GM12878 (cell line): ENCODE measurements around the gene NRG3. TPM values are rescaled to one million over a fixed set of nuclear protein-coding genes. Genes with fewer than 3 reads are reported as not detected.

Source experiments
- ATAC-seq: fragments of 200-7000 bp; cut with Tn5 transposase; 3 replicates; pipeline ENCODE4 v1.9.1; 2020; ENCODE audit warnings: mild to moderate bottlenecking, moderate library complexity
- BruUV-seq: library from RNA; stranded (reverse); fragments of 400-500 nt; replicated peaks from 2 replicates; lab custom pipeline; 2021; lab: Mats Ljungman, UMichigan
- CTCF ChIA-PET: fragments of 300-600 bp; sonication (Branson Sonifier 250); formaldehyde crosslinking; extraction: SDS; loops from one replicate; lab custom pipeline; 2021; ENCODE audit warnings: inconsistent platforms; lab: Yijun Ruan, JAX
- POLR2A ChIA-PET: fragments of 350-600 bp; formaldehyde crosslinking; extraction: SDS; loops from one replicate; lab custom pipeline; 2021; ENCODE audit warnings: inconsistent platforms; lab: Charles Lee
- RAD21 ChIA-PET: fragments of 300-600 bp; sonication (Branson Sonifier 250); formaldehyde crosslinking; loops from one replicate; lab custom pipeline; 2023; ENCODE audit warnings: antibody characterized with exemption; ENCODE audit not compliant: unreplicated experiment; lab: Charles Lee
- SMC1A ChIA-PET: fragments of 300-600 bp; sonication (Branson Sonifier 250); formaldehyde crosslinking; loops from one replicate; lab custom pipeline; 2023; ENCODE audit not compliant: unreplicated experiment, uncharacterized antibody; lab: Charles Lee
- DNase-seq: peaks from one replicate; pipeline ENCODE4 v3.0.0-alpha.2; 2011; ENCODE audit warnings: low read depth, low spot score
- FAIRE-seq: peaks from 3 replicates; lab custom pipeline; 2011; peaks lifted over from hg19 to GRCh38; lab: Jason Lieb, UNC
- H2AFZ ChIP-seq: 2 replicates; pipeline ENCODE4 v1.6.0; 2011; ENCODE audit warnings: low read depth, low read length, control low read depth; ENCODE audit not compliant: control insufficient read depth
- H3K27ac ChIP-seq: 2 replicates; pipeline ENCODE4 v1.5.1; 2011; ENCODE audit warnings: control low read depth; ENCODE audit not compliant: control insufficient read depth, insufficient read depth
- H3K27me3 ChIP-seq, 2 experiments: replicated peaks in 1 of 2; 2 replicates each; pipeline versions ENCODE4 v1.6.0 to v1.6.1; 2011; ENCODE audit warnings: low read length in 1 of 2; ENCODE audit not compliant: control insufficient read depth in 2 of 2, insufficient read depth in 2 of 2
- H3K36me3 ChIP-seq, 2 experiments: 2 replicates each; pipeline ENCODE4 v1.5.1; 2011; ENCODE audit warnings: low read length in 1 of 2; ENCODE audit not compliant: control insufficient read depth in 2 of 2, insufficient read depth in 2 of 2
- H3K4me1 ChIP-seq: 2 replicates; pipeline ENCODE4 v1.6.1; 2011; ENCODE audit warnings: mild to moderate bottlenecking, low read length, moderate library complexity, mixed read lengths; ENCODE audit not compliant: control insufficient read depth, insufficient read depth
- H3K4me2 ChIP-seq: 2 replicates; pipeline ENCODE4 v1.6.0; 2011; ENCODE audit warnings: control low read depth; ENCODE audit not compliant: control insufficient read depth, insufficient read depth
- H3K4me3 ChIP-seq: fragments of 200-600 bp; sonication (generic); 2 replicates; pipeline ENCODE4 v1.5.1; 2016
- H3K79me2 ChIP-seq: 2 replicates; pipeline ENCODE4 v1.6.0; 2011; ENCODE audit warnings: low read length; ENCODE audit not compliant: control insufficient read depth, insufficient read depth
- H3K9ac ChIP-seq: 2 replicates; pipeline ENCODE4 v1.8.0; 2011; ENCODE audit warnings: low read length, control low read depth, mixed read lengths; ENCODE audit not compliant: control insufficient read depth, insufficient read depth
- H3K9me3 ChIP-seq: replicated peaks from 3 replicates; pipeline ENCODE4 v1.5.1; 2011; ENCODE audit warnings: mild to moderate bottlenecking, low read length; ENCODE audit not compliant: control insufficient read depth, insufficient read depth
- H4K20me1 ChIP-seq: 2 replicates; pipeline ENCODE4 v1.6.0; 2011; ENCODE audit not compliant: control insufficient read depth, insufficient read depth
- FOXK2 ChIP-seq: fragments of 450-650 bp; IDR thresholded peaks from 2 replicates; pipeline ENCODE4 v1.6.1; 2017; ENCODE audit warnings: mild to moderate bottlenecking, moderate library complexity
- IKZF2 ChIP-seq, 2 experiments: fragments of 450-650 bp; IDR thresholded peaks; 2 replicates each; pipeline ENCODE4 v1.6.1; 2017; ENCODE audit warnings: mild to moderate bottlenecking in 2 of 2, moderate library complexity in 2 of 2
- MAX ChIP-seq: IDR thresholded peaks from 2 replicates; pipeline ENCODE4 v1.6.1; 2012; ENCODE audit warnings: low read depth, low read length, improper control_type of control experiment
- MXI1 ChIP-seq: fragments of 150-350 bp; IDR thresholded peaks from 2 replicates; pipeline ENCODE4 v1.6.1; 2011; ENCODE audit warnings: low read depth, mild to moderate bottlenecking, inconsistent platforms, low read length, improper control_type of control experiment
- MYC ChIP-seq: IDR thresholded peaks from 2 replicates; pipeline ENCODE4 v1.6.1; 2011; ENCODE audit warnings: mild to moderate bottlenecking, low read length, moderate library complexity, inconsistent platforms; ENCODE audit not compliant: insufficient read depth, insufficient replicate concordance, insufficient read length, severe bottlenecking
- ZBTB40 ChIP-seq: fragments of 450-650 bp; IDR thresholded peaks from 2 replicates; pipeline ENCODE4 v1.6.1; 2016; ENCODE audit warnings: mild to moderate bottlenecking, moderate library complexity, borderline replicate concordance
- ZNF687 ChIP-seq: fragments of 450-650 bp; IDR thresholded peaks from 2 replicates; pipeline ENCODE4 v1.6.1; 2017; ENCODE audit warnings: mild to moderate bottlenecking, moderate library complexity
- WGBS: methylation state at CpG from one replicate; pipeline ENCODE4 v1.1.6; 2016; ENCODE audit warnings: low lambda C conversion rate; ENCODE audit not compliant: insufficient replicate concordance, insufficient coverage; ENCODE audit errors: missing lambda C conversion rate; 5-methylcytosine and 5-hydroxymethylcytosine counted together
- in situ Hi-C: fragments of 300-500 bp; cut with MboI; formaldehyde crosslinking; loops from 9 replicates; pipeline ENCODE4 v1.14.3; 2018; ENCODE audit warnings: mixed read lengths
- intact Hi-C: fragments of 100-400 bp; cut with micrococcal nuclease; formaldehyde crosslinking; loops from one replicate; pipeline ENCODE4 v1.14.2; 2022; ENCODE audit not compliant: unreplicated experiment
- polyA plus RNA-seq, 11 experiments: library from polyadenylated mRNA; depleted of rRNA in 4 of 11; unstranded in 6 of 11; stranded (reverse) in 5 of 11; fragments of >200 nt; fragmentation: Nextera tagmentation in 4 of 11; fragmentation: Illumina TruSeq in 1 of 11; extraction: Ambion mirVana in 4 of 11; extraction: Trizol in 1 of 11; gene quantifications; 1 replicate in 1 of 11; 2 replicates in 10 of 11; pipeline versions ENCODE4 v1.2.1 to v1.2.3, GENCODE V29; 2011 to 2016; ENCODE audit warnings: inconsistent platforms in 2 of 11, missing spikeins in 2 of 11, low read depth in 1 of 11
- total RNA-seq, 4 experiments: library from RNA; depleted of rRNA in 3 of 4; stranded (reverse); fragments of >200 nt in 3 of 4; fragmentation: Illumina TruSeq in 1 of 4; extraction: Trizol in 1 of 4; gene quantifications; 2 replicates each; pipeline versions ENCODE4 v1.2.1 to v1.2.3, GENCODE V29; 2013 to 2021

The NRG3 gene
- total and polyA plus RNA-seq, 10 of the 15 experiments (the other 5 are each of a cell fraction or from before 2014, with no cell fraction given) = 0.03 to 0.41 (median 0.17) TPM; not detected in 3

GRCh38 chr10:82861889-82862288 lies 986.9 kb downstream of the NRG3 start:
- Histone ChIP-seq H3K27ac (no peak overlapping the region), H3K9ac (no peak overlapping the region), H3K4me2 (no peak overlapping the region), H3K36me3 (no peaks in the 10 kb centered on the region), H3K79me2 (no peaks in the 10 kb centered on the region), H3K27me3 (no peaks in the 10 kb centered on the region), H2AFZ (no peak overlapping the region), H4K20me1 (no peaks in the 10 kb centered on the region), H3K4me1 (no peaks in the 10 kb centered on the region), H3K9me3 (no peaks in the 10 kb centered on the region), H3K4me3 (no peak overlapping the region)
- in situ Hi-C loops = no loop called here
- SMC1A ChIA-PET = interaction anchor here (0.6 to 1.7 kb wide), 5 partner anchors 25 to 1149 kb away, joined by 3 to 4 read pairs (median 3); no protein-coding TSS in a partner anchor
- FAIRE-seq = no peak
- RAD21 ChIA-PET = interaction anchor here (0.6 kb wide), 1 partner anchor 48 kb away, joined by 3 read pairs; no protein-coding TSS in a partner anchor
- no peak for TF ChIP-seq MYC
- no peak for TF ChIP-seq MXI1
- TF ChIP-seq IKZF2 (IDR thresholded peaks at IDR 0.05) = no peak
- POLR2A ChIA-PET = no interaction called here
- ATAC-seq = no peak
- CTCF ChIA-PET = interaction anchor here (1.5 kb wide), 2 partner anchors 15 to 108 kb away, joined by 4 to 5 read pairs; no protein-coding TSS in a partner anchor
- DNase-seq = no peak
- 32% methylated on average over 2 of the region's 2 CpGs for WGBS
- no TSS peak for BruUV-seq
- intact Hi-C loops = no loop called here

- no peak for ATAC-seq
- SMC1A ChIA-PET = interaction anchor here (0.7 to 1.6 kb wide), 2 partner anchors 40 to 43 kb away, joined by 3 to 4 read pairs; no protein-coding TSS in a partner anchor
- TF ChIP-seq ZBTB40 (no peak), FOXK2 (no peak), ZNF687 (no peak), MAX (no peak)
Observed at GRCh38 chr10:82865366-82865765, 990.4 kb downstream of the NRG3 start.

More at GRCh38 chr10:82865366-82865765, 990.4 kb downstream of the NRG3 start:
- Histone ChIP-seq H3K4me3 (no peak overlapping the region), H4K20me1 (no peaks in the 10 kb centered on the region), H3K27ac (no peak overlapping the region), H3K4me1 (no peaks in the 10 kb centered on the region), H3K27me3 (no peaks in the 10 kb centered on the region), H3K9me3 (no peaks in the 10 kb centered on the region), H2AFZ (no peak overlapping the region), H3K9ac (no peak overlapping the region), H3K79me2 (no peaks in the 10 kb centered on the region), H3K36me3 (no peaks in the 10 kb centered on the region), H3K4me2 (no peak overlapping the region)
- 0% methylated on average over 1 of the region's 1 CpG for WGBS
- no TSS peak for BruUV-seq
- in situ Hi-C loops = no loop called here
- CTCF ChIA-PET = no interaction called here
- POLR2A ChIA-PET = no interaction called here
- FAIRE-seq (no peak), DNase-seq (no peak)
- intact Hi-C loops = loop anchor here (5.0 kb wide), 1 partner anchor 53 kb away; no protein-coding TSS in a partner anchor
- RAD21 ChIA-PET = interaction anchor here (1.0 kb wide), 1 partner anchor 69 kb away, joined by 3 read pairs; no protein-coding TSS in a partner anchor
